CD4-positive, alpha-beta memory T cell (primary cell): Measurements from ENCODE around the gene SDE2. TPM values are rescaled to one million over a fixed set of nuclear protein-coding genes. Genes with fewer than 3 reads are reported as not detected.

Experiments
- CTCF ChIA-PET: fragments of 350-600 bp; sonication (Branson Sonifier 250); formaldehyde crosslinking; loops from one replicate; lab custom pipeline; 2021; ENCODE audit warnings: inconsistent platforms; ENCODE audit not compliant: partially characterized antibody; lab: Charles Lee
- POLR2A ChIA-PET: fragments of 350-600 bp; sonication (Branson Sonifier 250); formaldehyde crosslinking; loops from one replicate; lab custom pipeline; 2021; ENCODE audit not compliant: partially characterized antibody; lab: Charles Lee
- DNase-seq, 5 donors: peaks; one replicate each; pipeline versions ENCODE4 v3.0.0 to v3.0.0-alpha.2; 2020 to 2022; ENCODE audit warnings: mixed read lengths in 1 of 5
- H3K27ac ChIP-seq: one replicate; pipeline ENCODE4 v1.7.0; 2013; ENCODE audit warnings: low read depth, low read length
- H3K27me3 ChIP-seq: 2 replicates; pipeline ENCODE4 v1.7.0; 2013; ENCODE audit warnings: mild to moderate bottlenecking, low read length, moderate library complexity; ENCODE audit not compliant: insufficient read depth
- H3K36me3 ChIP-seq: 2 replicates; pipeline ENCODE4 v1.7.0; 2013; ENCODE audit warnings: mild to moderate bottlenecking, low read length, moderate library complexity; ENCODE audit not compliant: insufficient read depth
- H3K4me1 ChIP-seq: 2 replicates; pipeline ENCODE4 v1.7.0; 2013; ENCODE audit warnings: mild to moderate bottlenecking, low read length, moderate library complexity; ENCODE audit not compliant: insufficient read depth
- H3K4me3 ChIP-seq, 2 donors: one replicate each; pipeline ENCODE4 v1.7.0; 2013; ENCODE audit warnings: low read length in 2 of 2, mild to moderate bottlenecking in 1 of 2
- H3K9me3 ChIP-seq, 2 donors: one replicate each; pipeline ENCODE4 v1.7.0; 2013; ENCODE audit warnings: low read length in 2 of 2, control low read depth in 1 of 2; ENCODE audit not compliant: control insufficient read depth in 1 of 2
- H3K27ac Mint-ChIP-seq, 7 donors: one replicate each; pipeline ENCODE4 v1.8.0; 2020 to 2021; ENCODE audit warnings: mixed read lengths in 7 of 7, mild to moderate bottlenecking in 6 of 7, inconsistent platforms in 3 of 7, moderate library complexity in 3 of 7
- H3K27me3 Mint-ChIP-seq, 2 donors: one replicate each; pipeline ENCODE4 v1.8.0; 2020 to 2021; ENCODE audit warnings: mixed read lengths in 2 of 2
- H3K36me3 Mint-ChIP-seq, 2 donors: one replicate each; pipeline ENCODE4 v1.8.0; 2020 to 2021; ENCODE audit warnings: mixed read lengths in 2 of 2, inconsistent platforms in 1 of 2, mild to moderate bottlenecking in 1 of 2
- H3K4me1 Mint-ChIP-seq, 4 donors: one replicate each; pipeline ENCODE4 v1.8.0; 2020 to 2021; ENCODE audit warnings: mixed read lengths in 4 of 4, mild to moderate bottlenecking in 1 of 4
- H3K4me3 Mint-ChIP-seq, 8 donors: one replicate each; pipeline ENCODE4 v1.8.0; 2020 to 2021; ENCODE audit warnings: mixed read lengths in 8 of 8, mild to moderate bottlenecking in 7 of 8, moderate library complexity in 6 of 8, inconsistent platforms in 3 of 8
- H3K9me3 Mint-ChIP-seq, 8 donors: one replicate each; pipeline ENCODE4 v1.8.0; 2020 to 2021; ENCODE audit warnings: mixed read lengths in 8 of 8, mild to moderate bottlenecking in 5 of 8, inconsistent platforms in 3 of 8, moderate library complexity in 1 of 8
- intact Hi-C: fragments of 100-400 bp; cut with micrococcal nuclease; formaldehyde crosslinking; loops from one replicate; pipeline ENCODE4 v1.15.1; 2023
- polyA plus RNA-seq, 2 donors: library from polyadenylated mRNA; unstranded; fragments of 300-500 nt; fragmentation: Illumina TruSeq; gene quantifications; one replicate each; pipeline ENCODE4 v1.2.3, GENCODE V29; 2021
- total RNA-seq, 2 experiments: library from RNA; stranded (reverse); gene quantifications; one replicate each; pipeline ENCODE4 v1.2.3, GENCODE V29; 2021

SDE2 gene
- total and polyA plus RNA-seq, 4 experiments from 2014 or later, result 10.0 to 21.2 (median 20.0) TPM

DNA sequence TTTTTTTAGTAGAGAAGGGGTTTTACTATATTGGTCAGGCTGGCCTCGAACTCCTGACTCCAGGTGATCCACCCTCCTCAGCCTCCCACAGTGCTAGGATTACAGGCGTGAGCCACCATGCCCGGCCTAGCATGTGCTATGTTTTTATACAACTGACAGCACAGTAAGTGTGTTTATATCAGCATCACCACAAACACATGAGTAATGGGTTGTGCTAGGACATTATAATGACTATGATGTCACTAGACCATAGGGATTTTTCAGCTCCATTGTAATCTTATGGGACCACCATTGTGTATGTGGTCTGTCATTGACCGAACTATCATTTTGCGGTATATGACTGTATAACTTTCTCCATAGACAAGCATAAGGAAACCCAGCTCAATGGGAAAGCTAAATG lies 64.4 kb downstream of the SDE2 start:
- peaks cover 0 to 2% (median 0%) of the 10 kb centered on the region in 4 donors for H3K4me1 Mint-ChIP-seq
- POLR2A ChIA-PET, result no interaction called here
- no peak overlapping the region for H3K4me3 Mint-ChIP-seq
- CTCF ChIA-PET, result interaction anchor here (0.6 to 1.4 kb wide), 3 partner anchors 8 to 615 kb away, joined by 3 read pairs; no protein-coding TSS in a partner anchor
- no peaks in the 10 kb centered on the region for H3K27me3 ChIP-seq
- H3K4me3 ChIP-seq, result no peak overlapping the region
- H3K27me3 Mint-ChIP-seq, result no peaks in the 10 kb centered on the region
- H3K36me3 Mint-ChIP-seq, result no peaks in the 10 kb centered on the region
- no peak overlapping the region for H3K27ac ChIP-seq
- DNase-seq, result no peak
- no peak overlapping the region for H3K27ac Mint-ChIP-seq
- H3K36me3 ChIP-seq, result no peaks in the 10 kb centered on the region
- H3K9me3 Mint-ChIP-seq, result no peaks in the 10 kb centered on the region
- H3K9me3 ChIP-seq, result no peaks in the 10 kb centered on the region
- intact Hi-C loops, result no loop called here
- H3K4me1 ChIP-seq, result no peaks in the 10 kb centered on the region

DNA sequence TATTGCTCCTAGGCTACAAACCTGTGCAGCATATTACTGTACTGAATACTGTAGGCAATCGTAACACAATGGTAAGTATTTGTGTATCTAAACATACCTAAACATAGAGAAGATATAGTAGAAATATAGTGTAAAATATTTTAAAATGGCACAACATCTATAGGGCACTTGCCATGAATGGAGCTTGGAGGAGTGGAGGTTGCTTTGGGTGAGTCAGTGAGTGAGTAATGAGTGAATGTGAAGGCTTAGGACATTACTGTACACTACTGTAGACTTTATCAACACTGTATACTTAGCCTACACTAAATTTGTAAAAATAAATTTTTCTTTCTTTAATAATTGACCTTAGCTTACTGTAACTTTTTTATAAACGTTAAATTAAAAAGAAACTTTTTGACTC lies 66.1 kb downstream of the SDE2 start:
- Mint-ChIP-seq H3K27me3 (no peaks in the 10 kb centered on the region), H3K9me3 (no peaks in the 10 kb centered on the region), H3K36me3 (no peaks in the 10 kb centered on the region), H3K4me1 (peaks cover 0 to 9% (median 2%) of the 10 kb centered on the region in 4 donors), H3K27ac (no peak overlapping the region), H3K4me3 (no peak overlapping the region)
- intact Hi-C loops, result no loop called here
- Histone ChIP-seq H3K27ac (no peak overlapping the region), H3K4me1 (peaks cover 11% of the 10 kb centered on the region), H3K9me3 (no peaks in the 10 kb centered on the region), H3K4me3 (no peak overlapping the region), H3K36me3 (no peaks in the 10 kb centered on the region), H3K27me3 (no peaks in the 10 kb centered on the region)
- ChIA-PET POLR2A (interaction anchor here (0.6 kb wide), 1 partner anchor 379 kb away, joined by 3 read pairs; no protein-coding TSS in a partner anchor), CTCF (interaction anchor here (0.7 to 1.5 kb wide), 2 partner anchors 9 to 221 kb away, joined by 3 to 6 read pairs; partner anchors contain the start of gene PYCR2)
- DNase-seq, result no peak

Other genes starting within 250 kb of the SDE2 start
- gene SRP9, start 221.5 kb downstream of the SDE2 start, total RNA-seq, result 100 to 1,000 TPM; 141 to 151 TPM
- gene SRP9, start 221.5 kb downstream of the SDE2 start, polyA plus RNA-seq, result 100 to 1,000 TPM; 290 to 500 TPM
- gene EPHX1, start 189.2 kb downstream of the SDE2 start, total RNA-seq, result 1 to 10 TPM; 2.1 to 3.0 TPM
- gene EPHX1, start 189.2 kb downstream of the SDE2 start, polyA plus RNA-seq, result under 1 TPM; 0.34 to 0.56 TPM
- 100 to 1,000 TPM; 476 to 507 TPM for gene TMEM63A, start 117.0 kb downstream of the SDE2 start, total RNA-seq
- 10 to 100 TPM; 46.2 to 79.5 TPM for gene TMEM63A, start 117.0 kb downstream of the SDE2 start, polyA plus RNA-seq
- gene LEFTY1, start 110.2 kb downstream of the SDE2 start, total RNA-seq, result under 1 TPM; 0.55 to 0.75 TPM
- not detected for gene LEFTY1, start 110.2 kb downstream of the SDE2 start, polyA plus RNA-seq
- gene PYCR2, start 75.1 kb downstream of the SDE2 start, total RNA-seq, result 100 to 1,000 TPM; 102 to 116 TPM
- gene PYCR2, start 75.1 kb downstream of the SDE2 start, polyA plus RNA-seq, result 10 to 100 TPM; 73.6 to 86.6 TPM
- not detected for gene LEFTY2, start 58.1 kb downstream of the SDE2 start, total RNA-seq
- gene LEFTY2, start 58.1 kb downstream of the SDE2 start, polyA plus RNA-seq, result not detected
- gene H3-3A, start 63.4 kb upstream of the SDE2 start, total RNA-seq, result 100 to 1,000 TPM; 391 to 397 TPM
- 100 to 1,000 TPM; 639 to 695 TPM for gene H3-3A, start 63.4 kb upstream of the SDE2 start, polyA plus RNA-seq
- 10 to 100 TPM; 28.7 to 29.7 TPM for gene ACBD3, start 187.4 kb upstream of the SDE2 start, total RNA-seq
- 10 to 100 TPM; 10.1 to 22.8 TPM for gene ACBD3, start 187.4 kb upstream of the SDE2 start, polyA plus RNA-seq
- not detected for gene MIXL1, start 224.3 kb upstream of the SDE2 start, total RNA-seq
- gene MIXL1, start 224.3 kb upstream of the SDE2 start, polyA plus RNA-seq, result not detected